Activated T-helper 1 cell treated with Interleukin-2 at 50 U/mL for 16 hours (primary cell): Measurements from ENCODE around the gene ATP1B1.
"Not testable (repeated sequence)": the region's sequence is repeated elsewhere in the genome, so short reads cannot be mapped to it uniquely, and the experiment has no call there.

Source experiments
- DNase-seq: peaks from one replicate; pipeline ENCODE4 v3.0.0-alpha.2; 2020; ENCODE audit warnings: low read depth

ATP1B1 gene

GRCh38 chr1:169142129-169142528 is 35.6 kb downstream of the ATP1B1 start:
- DNase-seq: no peak

- no peak for DNase-seq
Observed at GRCh38 chr1:169143346-169143745, 36.9 kb downstream of the ATP1B1 start.

GRCh38 chr1:169143984-169144383 is 37.5 kb downstream of the ATP1B1 start:
- DNase-seq: no peak

- DNase-seq: no peak
Observed at GRCh38 chr1:169144941-169145626, 38.6 kb downstream of the ATP1B1 start.

GRCh38 chr1:169146576-169147214 is 40.2 kb downstream of the ATP1B1 start:
- DNase-seq: no peak

GRCh38 chr1:169148472-169149252 is 42.2 kb downstream of the ATP1B1 start:
- DNase-seq: no peak

- DNase-seq: no peak
Observed at GRCh38 chr1:169149555-169150286, 43.2 kb downstream of the ATP1B1 start.

GRCh38 chr1:169150641-169151337 is 44.3 kb downstream of the ATP1B1 start:
- no peak for DNase-seq

- no peak for DNase-seq
Observed at GRCh38 chr1:169151338-169151837, 44.9 kb downstream of the ATP1B1 start.

GRCh38 chr1:169155675-169156074 is 49.2 kb downstream of the ATP1B1 start:
- no peak for DNase-seq

GRCh38 chr1:169156580-169156979 is 50.1 kb downstream of the ATP1B1 start:
- no peak for DNase-seq

GRCh38 chr1:169160845-169161495 is 54.5 kb downstream of the ATP1B1 start:
- DNase-seq: no peak

- no peak for DNase-seq
Observed at GRCh38 chr1:169161496-169162194, 55.2 kb downstream of the ATP1B1 start.

- DNase-seq: no peak
Observed at GRCh38 chr1:169163059-169163458, 56.6 kb downstream of the ATP1B1 start.

GRCh38 chr1:169175461-169175860 is 69.0 kb downstream of the ATP1B1 start:
- no peak for DNase-seq

GRCh38 chr1:169179431-169179830 is 72.9 kb downstream of the ATP1B1 start:
- DNase-seq: not testable (repeated sequence)

GRCh38 chr1:169180174-169180573 is 73.7 kb downstream of the ATP1B1 start:
- DNase-seq: no peak
